ENCODE measurements around the gene CDK5. TPM values are rescaled to one million over a fixed set of nuclear protein-coding genes. Genes with fewer than 3 reads are reported as not detected.
A peak's percentile ranks its signal among the peaks of the same experiment; 100 is the strongest.

The CDK5 gene
- total RNA-seq, 1 experiment from 2014 or later = 23.5 TPM

GRCh38 chr7:151061213-151062110, 3.8 kb upstream of the CDK5 start:
- Mint-ChIP-seq H3K4me1 (ENCODE audit: low read depth, unreplicated experiment) (peaks cover 33% of the 10 kb centered on the region), H3K27me3 (ENCODE audit: unreplicated experiment) (no peaks in the 10 kb centered on the region), H3K36me3 (ENCODE audit: insufficient read depth, unreplicated experiment) (peaks cover 82% of the 10 kb centered on the region), H3K9me3 (ENCODE audit: low read depth, unreplicated experiment) (no peaks in the 10 kb centered on the region), H3K4me3 (ENCODE audit: low read depth, unreplicated experiment) (peak overlapping the region; percentile 94), H3K27ac (ENCODE audit: unreplicated experiment) (no peak overlapping the region)
- intact Hi-C loops (cut with micrococcal nuclease; ENCODE audit: unreplicated experiment) = no loop called here
- TF ChIP-seq, protein P1, sequence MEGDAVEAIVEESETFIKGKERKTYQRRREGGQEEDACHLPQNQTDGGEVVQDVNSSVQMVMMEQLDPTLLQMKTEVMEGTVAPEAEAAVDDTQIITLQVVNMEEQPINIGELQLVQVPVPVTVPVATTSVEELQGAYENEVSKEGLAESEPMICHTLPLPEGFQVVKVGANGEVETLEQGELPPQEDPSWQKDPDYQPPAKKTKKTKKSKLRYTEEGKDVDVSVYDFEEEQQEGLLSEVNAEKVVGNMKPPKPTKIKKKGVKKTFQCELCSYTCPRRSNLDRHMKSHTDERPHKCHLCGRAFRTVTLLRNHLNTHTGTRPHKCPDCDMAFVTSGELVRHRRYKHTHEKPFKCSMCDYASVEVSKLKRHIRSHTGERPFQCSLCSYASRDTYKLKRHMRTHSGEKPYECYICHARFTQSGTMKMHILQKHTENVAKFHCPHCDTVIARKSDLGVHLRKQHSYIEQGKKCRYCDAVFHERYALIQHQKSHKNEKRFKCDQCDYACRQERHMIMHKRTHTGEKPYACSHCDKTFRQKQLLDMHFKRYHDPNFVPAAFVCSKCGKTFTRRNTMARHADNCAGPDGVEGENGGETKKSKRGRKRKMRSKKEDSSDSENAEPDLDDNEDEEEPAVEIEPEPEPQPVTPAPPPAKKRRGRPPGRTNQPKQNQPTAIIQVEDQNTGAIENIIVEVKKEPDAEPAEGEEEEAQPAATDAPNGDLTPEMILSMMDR (IDR thresholded peaks at IDR 0.05; ENCODE audit: unreplicated experiment) = no peak
- no TSS peak for BruUV-seq (replicated peaks)
- no peak for DNase-seq
- CTCF ChIA-PET = interaction anchor here (0.6 to 1.7 kb wide), 3 partner anchors 33 to 789 kb away, joined by 3 to 5 read pairs (median 3); partner anchors contain the start of gene ABCB8

- H3K36me3 Mint-ChIP-seq (ENCODE audit: insufficient read depth, unreplicated experiment) = peaks cover 81% of the 10 kb centered on the region
- H3K27ac Mint-ChIP-seq (ENCODE audit: unreplicated experiment) = no peak overlapping the region
- H3K27me3 Mint-ChIP-seq (ENCODE audit: unreplicated experiment) = no peaks in the 10 kb centered on the region
- CTCF ChIA-PET = interaction anchor here (0.6 to 1.2 kb wide), 5 partner anchors 16 to 790 kb away, joined by 3 to 4 read pairs (median 3); partner anchors contain the start of gene AGAP3
- TF ChIP-seq, protein P1 (IDR thresholded peaks at IDR 0.05; ENCODE audit: unreplicated experiment) = no peak
- intact Hi-C loops (cut with micrococcal nuclease; ENCODE audit: unreplicated experiment) = no loop called here
- H3K4me3 Mint-ChIP-seq (ENCODE audit: low read depth, unreplicated experiment) = peak overlapping the region; percentile 94
- BruUV-seq (replicated peaks) = no TSS peak
- DNase-seq = peak; percentile 49
- peaks cover 33% of the 10 kb centered on the region for H3K4me1 Mint-ChIP-seq (ENCODE audit: low read depth, unreplicated experiment)
- no peaks in the 10 kb centered on the region for H3K9me3 Mint-ChIP-seq (ENCODE audit: low read depth, unreplicated experiment)
Observed at GRCh38 chr7:151060416-151061212, 2.9 kb upstream of the CDK5 start.

DNA sequence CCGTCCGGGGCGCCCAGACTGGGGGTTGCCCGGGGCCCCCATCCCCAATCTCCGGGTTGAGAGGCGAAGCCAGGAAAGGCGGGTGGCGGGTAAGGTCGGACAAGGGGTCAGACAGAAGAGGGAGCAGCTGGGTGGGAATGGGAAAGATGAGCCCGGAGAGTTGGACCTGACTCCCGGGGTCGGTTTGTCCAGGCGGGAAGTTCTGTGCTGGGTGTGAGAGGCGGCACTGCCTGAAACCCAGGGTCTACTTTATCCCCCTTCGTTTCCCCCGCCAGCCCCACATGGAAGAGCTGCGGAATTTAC, 2.4 kb upstream of the CDK5 start:
- CTCF ChIA-PET = interaction anchor here (0.7 to 1.2 kb wide), 2 partner anchors 26 to 32 kb away, joined by 3 read pairs; partner anchors contain the start of gene AGAP3
- Mint-ChIP-seq H3K27ac (ENCODE audit: unreplicated experiment) (no peak overlapping the region), H3K4me1 (ENCODE audit: low read depth, unreplicated experiment) (peaks cover 33% of the 10 kb centered on the region), H3K36me3 (ENCODE audit: insufficient read depth, unreplicated experiment) (peaks cover 77% of the 10 kb centered on the region), H3K4me3 (ENCODE audit: low read depth, unreplicated experiment) (peak overlapping the region; percentile 94), H3K9me3 (ENCODE audit: low read depth, unreplicated experiment) (no peaks in the 10 kb centered on the region), H3K27me3 (ENCODE audit: unreplicated experiment) (no peaks in the 10 kb centered on the region)
- no peak for DNase-seq
- TF ChIP-seq, protein P1 (IDR thresholded peaks at IDR 0.05; ENCODE audit: unreplicated experiment) = peak; percentile 18
- intact Hi-C loops (cut with micrococcal nuclease; ENCODE audit: unreplicated experiment) = no loop called here
- no TSS peak for BruUV-seq (replicated peaks)

DNA sequence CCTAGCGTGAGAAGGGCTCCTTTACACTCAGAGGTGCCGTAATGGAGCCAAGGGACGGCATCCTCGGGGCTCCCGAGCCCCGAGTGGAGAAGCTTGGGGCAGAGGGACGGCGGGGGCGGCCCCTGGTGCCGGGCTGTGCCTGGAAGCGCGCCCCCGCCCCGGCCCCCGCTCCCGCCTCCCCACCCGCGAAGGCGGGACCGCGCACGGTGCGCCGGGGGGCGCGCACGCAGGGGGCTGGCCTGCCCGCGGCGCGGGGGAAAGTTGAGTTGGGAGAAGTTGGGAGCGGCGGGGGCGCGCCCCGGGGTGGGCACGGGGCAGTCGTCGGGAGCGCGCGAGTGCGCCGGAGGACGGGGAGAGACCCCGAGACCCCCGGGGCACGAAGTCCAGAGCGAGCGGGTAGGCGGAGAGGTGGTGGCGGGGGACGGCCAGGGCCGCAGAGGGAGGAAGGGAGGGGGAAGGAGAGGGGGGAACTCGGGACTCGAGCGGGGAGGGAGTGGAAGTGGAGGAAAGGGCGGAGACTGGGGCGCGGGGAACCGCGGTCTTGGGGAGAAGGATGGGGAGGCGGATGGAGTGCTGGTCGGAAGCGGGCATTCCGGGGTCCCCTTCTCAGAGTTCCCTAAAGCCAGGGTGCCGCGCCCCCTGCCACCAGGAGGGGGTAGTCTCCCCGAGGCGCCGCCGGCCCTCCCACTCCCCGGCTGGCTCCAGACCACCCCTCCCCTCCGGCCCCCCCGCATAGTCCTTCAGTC, 1.8 kb upstream of the CDK5 start, which contains the start of gene SLC4A2:
Gene SLC4A2 (plus strand): TSS at position 223 of the 746 bp plus-strand sequence. CDS start 2,399 bp downstream, outside the sequence.
- H3K4me1 Mint-ChIP-seq (ENCODE audit: low read depth, unreplicated experiment) = peaks cover 33% of the 10 kb centered on the region
- BruUV-seq (replicated peaks) = no TSS peak
- TF ChIP-seq, protein P1 (IDR thresholded peaks at IDR 0.05; ENCODE audit: unreplicated experiment) = peak; percentile 85
- H3K27me3 Mint-ChIP-seq (ENCODE audit: unreplicated experiment) = no peaks in the 10 kb centered on the region
- no peaks in the 10 kb centered on the region for H3K9me3 Mint-ChIP-seq (ENCODE audit: low read depth, unreplicated experiment)
- intact Hi-C loops (cut with micrococcal nuclease; ENCODE audit: unreplicated experiment) = no loop called here
- peaks cover 74% of the 10 kb centered on the region for H3K36me3 Mint-ChIP-seq (ENCODE audit: insufficient read depth, unreplicated experiment)
- CTCF ChIA-PET = interaction anchor here (1.2 kb wide), 2 partner anchors 9 to 32 kb away, joined by 3 read pairs; no protein-coding TSS in a partner anchor
- H3K27ac Mint-ChIP-seq (ENCODE audit: unreplicated experiment) = peak within 1 kb of the TSS; percentile 67
- DNase-seq = peak; percentile 89
- peak within 1 kb of the TSS; percentile 94 for H3K4me3 Mint-ChIP-seq (ENCODE audit: low read depth, unreplicated experiment)

All from Calu3 (cell line).